Upper lobe of left lung (tissue), 6 donors: ENCODE results near the gene MMP14. TPM values are rescaled to one million over a fixed set of nuclear protein-coding genes. Genes with fewer than 3 reads are reported as not detected.

ENCODE experiments used
- ATAC-seq, 2 donors: fragments of 200-7000 bp; cut with Tn5 transposase; one replicate each; pipeline ENCODE4 v1.9.1; 2022; ENCODE audit warnings: mild to moderate bottlenecking in 2 of 2, moderate library complexity in 2 of 2; ENCODE audit not compliant: low FRiP score in 2 of 2
- DNase-seq, 2 donors: peaks; one replicate each; pipeline ENCODE4 v3.0.0-alpha.2; 2019 to 2020
- H3K27ac ChIP-seq, 4 donors: fragments of 200-600 bp; sonication (generic); one replicate each; pipeline ENCODE4 v1.5.1; 2016 to 2019
- H3K27me3 ChIP-seq, 4 donors: fragments of 200-600 bp; sonication (generic); one replicate each; pipeline ENCODE4 v1.5.1; 2017 to 2019
- H3K36me3 ChIP-seq, 4 donors: fragments of 200-600 bp; sonication (generic); one replicate each; pipeline ENCODE4 v1.5.1; 2016 to 2019
- H3K4me1 ChIP-seq, 4 donors: fragments of 200-600 bp; sonication (generic); one replicate each; pipeline ENCODE4 v1.5.1; 2018 to 2019
- H3K4me3 ChIP-seq, 4 donors: fragments of 200-600 bp; sonication (generic); one replicate each; pipeline ENCODE4 v1.5.1; 2017 to 2019; ENCODE audit warnings: mild to moderate bottlenecking in 2 of 4, moderate library complexity in 1 of 4
- H3K9me3 ChIP-seq, 4 donors: fragments of 200-600 bp; sonication (generic); one replicate each; pipeline ENCODE4 v1.5.1; 2018 to 2019
- CTCF ChIP-seq, 6 experiments: fragments of 450-650 bp in 4 of 6; fragments of 200-600 bp in 2 of 6; sonication (generic) in 2 of 6; IDR thresholded peaks; one replicate each; pipeline ENCODE4 v1.5.1; 2016 to 2019; ENCODE audit warnings: antibody characterized with exemption in 6 of 6
- EP300 ChIP-seq, 4 donors: sonication (generic); formaldehyde crosslinking; IDR thresholded peaks; one replicate each; pipeline ENCODE4 v1.5.1; 2017; ENCODE audit warnings: antibody characterized with exemption in 4 of 4, control low read depth in 2 of 4
- POLR2A ChIP-seq, 4 donors: fragments of 450-650 bp; IDR thresholded peaks; one replicate each; pipeline ENCODE4 v1.5.1; 2016 to 2017; ENCODE audit warnings: antibody characterized with exemption in 4 of 4, mild to moderate bottlenecking in 2 of 4
- POLR2AphosphoS5 ChIP-seq, 2 donors: sonication (generic); formaldehyde crosslinking; IDR thresholded peaks; one replicate each; pipeline ENCODE4 v1.5.1; 2017; ENCODE audit warnings: antibody characterized with exemption in 2 of 2
- WGBS, 2 donors: methylation state at CpG; one replicate each; pipeline ENCODE4 v1.1.5; 2017 to 2018; 5-methylcytosine and 5-hydroxymethylcytosine counted together
- total RNA-seq, 6 donors: library from RNA; depleted of rRNA in 4 of 6; stranded (reverse); fragments of >200 nt in 4 of 6; gene quantifications; one replicate each; pipeline versions ENCODE4 v1.1.0 to v1.2.1, GENCODE V29; 2016 to 2021
- donor health status: DM: no; HTN: no; CAD: no; lungs with moderate emphysema.
- donor health status: DM: no; HTN: yes; CAD: no; lungs with severe emphysema.

Gene MMP14
- total RNA-seq, 6 donors from 2014 or later: 53.4 to 157 (median 104) TPM

GRCh38 chr14:22830443-22831010, 5.9 kb upstream of the MMP14 start:
- DNase-seq: no peak
- Histone ChIP-seq H3K4me1 (peaks cover 8 to 15% (median 11%) of the 10 kb centered on the region in 4 donors), H3K27ac (peak overlapping the region in 2 of 4 donors; percentile 86), H3K27me3 (no peaks in the 10 kb centered on the region), H3K36me3 (peaks cover 0 to 17% (median 13%) of the 10 kb centered on the region in 4 donors), H3K9me3 (no peaks in the 10 kb centered on the region), H3K4me3 (peak overlapping the region; percentile 78 to 85 (median 82))
- WGBS, 2 donors: 26 to 29% methylated on average over 3 of the region's 3 CpGs
- TF ChIP-seq EP300 (IDR thresholded peaks at IDR 0.05): no peak
- ATAC-seq: no peak

GRCh38 chr14:22835505-22835904, 880 bp upstream of the MMP14 start:
- WGBS, 2 donors: 86 to 92% methylated on average over 3 of the region's 3 CpGs
- Histone ChIP-seq H3K4me3 (no peak overlapping the region), H3K27me3 (no peaks in the 10 kb centered on the region), H3K27ac (peak overlapping the region in 2 of 4 donors; percentile 97), H3K4me1 (peaks cover 23 to 29% (median 23%) of the 10 kb centered on the region in 4 donors), H3K9me3 (no peaks in the 10 kb centered on the region), H3K36me3 (peaks cover 0 to 17% (median 13%) of the 10 kb centered on the region in 4 donors)
- TF ChIP-seq CTCF (IDR thresholded peaks at IDR 0.05) (no peak), EP300 (IDR thresholded peaks at IDR 0.05) (no peak), POLR2A (IDR thresholded peaks at IDR 0.05) (no peak), POLR2AphosphoS5 (IDR thresholded peaks at IDR 0.05) (no peak)
- DNase-seq: no peak
- no peak for ATAC-seq

DNA sequence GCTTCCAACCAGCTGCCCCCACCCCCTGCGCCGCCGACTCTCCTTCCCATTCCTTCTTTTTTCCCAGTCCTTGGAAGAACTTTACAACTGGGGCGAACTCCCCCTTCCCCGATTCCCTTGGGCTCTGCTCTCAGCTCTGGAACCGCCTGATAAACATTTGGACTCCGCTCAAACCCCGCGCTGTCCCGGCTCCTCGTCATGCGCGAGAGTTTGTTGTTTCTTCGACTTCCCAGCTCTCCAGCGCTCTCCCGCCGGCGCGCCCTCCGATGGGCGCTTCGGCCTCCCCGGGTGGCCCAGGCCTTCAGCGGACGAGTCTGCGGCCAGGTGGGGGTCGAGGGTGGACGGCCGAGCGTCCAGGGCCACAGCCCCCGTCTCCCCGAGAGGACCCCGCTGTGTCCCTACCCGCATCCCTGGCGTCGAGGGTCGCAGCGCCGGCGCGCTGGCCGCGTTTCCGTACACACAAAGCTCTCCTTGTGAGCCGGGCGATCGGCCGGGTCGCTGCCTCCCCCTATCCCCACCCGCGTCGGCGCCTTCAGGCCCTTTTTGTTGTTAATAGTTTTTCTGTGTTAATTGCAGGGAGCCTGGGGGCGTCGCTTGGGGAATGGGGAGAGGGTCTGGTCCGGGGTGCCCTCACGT, 847 bp downstream of the MMP14 start:
- no peak for TF ChIP-seq EP300 (IDR thresholded peaks at IDR 0.05)
- no peak for TF ChIP-seq CTCF (IDR thresholded peaks at IDR 0.05)
- TF ChIP-seq POLR2A (IDR thresholded peaks at IDR 0.05): peak in 2 of 4 donors; percentile 22 to 36
- no peak for TF ChIP-seq POLR2AphosphoS5 (IDR thresholded peaks at IDR 0.05)
- 1 to 8% methylated on average over 17 to 51 of the region's 57 CpGs for WGBS, 2 donors
- Histone ChIP-seq H3K27ac (peak overlapping the region; percentile 89 to 97 (median 96)), H3K9me3 (no peaks in the 10 kb centered on the region), H3K4me1 (peaks cover 19 to 26% (median 23%) of the 10 kb centered on the region in 4 donors), H3K4me3 (peak overlapping the region; percentile 71 to 90 (median 76)), H3K27me3 (no peaks in the 10 kb centered on the region), H3K36me3 (peaks cover 0 to 31% (median 22%) of the 10 kb centered on the region in 4 donors)
- DNase-seq: peak in 1 of 2 donors; percentile 90
- ATAC-seq: peak; percentile 64 to 87

- H3K27me3 ChIP-seq: no peaks in the 10 kb centered on the region
- WGBS, 2 donors: 11 to 31% methylated on average over 14 to 25 of the region's 25 CpGs
- DNase-seq: no peak
Observed at GRCh38 chr14:22837750-22838538, 1.6 kb downstream of the MMP14 start.

More at GRCh38 chr14:22837750-22838538, 1.6 kb downstream of the MMP14 start:
- H3K4me1 ChIP-seq: peaks cover 19 to 26% (median 23%) of the 10 kb centered on the region in 4 donors
- H3K27ac ChIP-seq: peak overlapping the region; percentile 89 to 97 (median 96)
- ATAC-seq: peak; percentile 17 to 51
- H3K36me3 ChIP-seq: peaks cover 7 to 38% (median 29%) of the 10 kb centered on the region in 4 donors
- no peaks in the 10 kb centered on the region for H3K9me3 ChIP-seq
- TF ChIP-seq POLR2AphosphoS5 (IDR thresholded peaks at IDR 0.05): peak; percentile 9 to 26
- TF ChIP-seq POLR2A (IDR thresholded peaks at IDR 0.05): peak in 1 of 4 donors; percentile 20
- TF ChIP-seq EP300 (IDR thresholded peaks at IDR 0.05): no peak
- no peak for TF ChIP-seq CTCF (IDR thresholded peaks at IDR 0.05)
- peak overlapping the region; percentile 71 to 90 (median 76) for H3K4me3 ChIP-seq
